Stimulated activated CD4-positive, alpha-beta T cell treated with anti-CD3 and anti-CD28 coated beads, TNF-alpha, amount 100 ng/mL, for 48 hours (primary cell): ENCODE measurements around the gene SPART.
"Not testable (repeated sequence)": the region's sequence is repeated elsewhere in the genome, so short reads cannot be mapped to it uniquely, and the experiment has no call there.

Source experiments
- DNase-seq, 3 donors: peaks; one replicate each; pipeline ENCODE4 v3.0.0-alpha.2; 2020; ENCODE audit warnings: low read depth in 3 of 3

The SPART gene

DNA sequence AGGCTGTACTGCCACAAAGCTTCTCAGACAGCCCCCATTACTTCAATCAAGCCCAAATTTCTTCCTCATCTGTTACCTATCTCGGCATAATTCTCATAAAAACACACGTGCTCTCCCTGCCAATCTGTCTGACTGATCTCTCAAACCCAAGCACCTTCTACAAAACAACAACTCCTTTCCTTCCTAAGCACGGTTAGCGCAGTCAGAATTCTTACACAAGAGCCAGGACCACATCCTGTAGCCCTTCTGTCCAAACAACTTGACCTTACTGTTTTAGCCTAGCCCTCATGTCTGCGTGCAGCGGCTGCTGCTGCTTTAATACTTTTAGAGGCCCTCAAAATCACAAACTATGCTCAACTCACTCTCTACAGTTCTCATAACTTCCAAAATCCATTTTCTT is 26.4 kb downstream of the SPART start:
- DNase-seq: not testable (repeated sequence)

DNA sequence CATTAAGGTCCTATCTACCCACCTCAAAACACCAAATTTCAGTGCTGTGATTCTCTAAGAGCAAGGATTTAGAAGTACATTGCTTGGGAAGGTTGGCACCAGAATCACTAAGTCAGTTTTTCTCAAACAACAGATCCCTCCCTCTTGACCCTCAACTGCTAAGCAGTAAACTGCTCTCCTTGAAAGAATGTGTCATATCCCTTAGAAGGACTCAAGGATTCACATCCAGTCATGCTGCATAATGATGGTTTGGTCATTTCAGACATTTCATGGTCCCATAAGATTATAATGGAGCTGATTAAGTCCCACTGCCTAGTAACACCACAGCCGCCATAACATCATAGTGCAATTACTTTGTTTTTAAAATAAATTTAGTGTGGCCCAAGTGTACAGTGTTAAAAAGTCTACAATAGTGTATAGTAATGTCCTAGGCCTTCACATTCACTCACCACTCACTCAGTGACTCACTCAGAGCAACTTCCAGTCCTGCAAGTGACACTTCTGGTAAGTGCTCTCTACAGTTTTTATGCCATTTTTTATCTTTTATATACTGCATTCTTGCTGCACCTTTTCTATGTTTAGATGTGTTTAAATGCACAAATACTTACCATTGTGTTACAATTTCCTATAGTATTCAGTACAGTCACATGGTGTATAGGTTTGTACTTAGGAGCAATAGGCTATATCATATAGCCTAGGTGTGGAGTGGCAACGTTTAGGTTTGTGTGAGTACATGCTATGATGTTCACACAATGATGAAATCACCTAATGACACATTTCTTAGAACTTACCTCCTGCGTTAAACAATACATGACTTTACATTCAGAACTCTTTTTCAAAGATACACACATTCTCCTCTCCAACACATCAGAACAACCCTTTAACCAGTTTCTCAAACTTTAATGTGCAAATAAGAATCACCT is 32.9 kb downstream of the SPART start:
- no peak for DNase-seq

DNA sequence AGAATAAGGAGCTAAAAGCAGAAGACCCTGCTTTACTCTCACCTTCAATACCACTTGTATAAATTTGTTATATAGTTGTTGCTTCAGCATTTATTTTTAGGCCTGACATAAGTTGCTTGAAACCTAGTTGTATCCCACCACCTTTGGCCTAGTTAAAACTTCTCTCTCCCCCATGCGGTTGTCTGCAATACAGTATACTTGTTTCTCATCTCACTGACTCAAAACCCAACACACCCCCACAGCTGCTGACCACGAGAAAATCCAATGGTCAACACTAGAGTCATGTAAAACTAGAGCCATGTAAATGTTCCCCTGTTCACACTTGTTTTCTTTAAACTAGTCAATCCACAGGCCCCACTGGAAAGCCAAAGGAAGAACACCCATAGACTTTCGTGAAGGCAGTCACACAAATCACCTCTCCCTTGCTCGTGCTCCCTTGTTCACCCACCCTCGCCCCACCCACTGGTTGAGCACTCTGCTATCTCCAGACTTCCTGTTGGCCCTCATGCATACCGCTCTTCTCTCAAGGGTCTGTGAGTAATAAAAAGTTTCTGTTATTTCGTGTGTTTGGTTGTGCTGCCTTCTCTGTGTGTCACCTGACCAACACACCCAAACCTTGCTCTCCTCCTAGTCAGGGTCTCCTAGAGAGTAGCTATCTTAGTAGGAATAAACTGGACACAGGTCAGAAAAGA is 35.6 kb downstream of the SPART start:
- no peak for DNase-seq

GRCh38 chr13:36302289-36302688 is 43.9 kb downstream of the SPART start:
- no peak for DNase-seq

- DNase-seq: not testable (repeated sequence)
Observed at GRCh38 chr13:36299469-36299868, 46.7 kb downstream of the SPART start.

DNA sequence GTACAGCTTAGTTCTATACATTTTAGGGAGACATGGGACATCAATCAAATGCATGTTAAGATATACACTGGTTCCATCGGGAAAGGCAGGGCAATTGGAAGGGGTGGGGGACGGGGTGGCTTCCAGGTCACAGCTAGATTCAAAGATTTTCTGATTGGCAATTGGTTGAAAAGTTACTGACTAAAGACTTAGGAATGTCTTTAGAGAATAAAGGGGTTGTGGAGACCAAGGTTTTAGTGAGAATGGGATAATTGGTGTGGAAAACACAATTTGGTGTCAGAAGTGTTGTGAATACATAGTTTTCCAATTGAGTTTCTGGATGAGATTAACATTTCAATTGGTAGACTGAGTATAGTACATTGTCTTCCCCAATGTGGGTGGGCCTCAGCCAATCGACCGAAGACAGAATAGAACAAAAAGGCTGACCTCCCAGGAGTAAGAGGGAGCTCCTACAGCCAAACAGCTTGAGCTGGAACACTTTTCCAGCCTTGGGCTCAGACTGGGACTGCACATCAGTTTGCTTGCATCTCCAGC is 47.6 kb downstream of the SPART start:
- no peak for DNase-seq

DNA sequence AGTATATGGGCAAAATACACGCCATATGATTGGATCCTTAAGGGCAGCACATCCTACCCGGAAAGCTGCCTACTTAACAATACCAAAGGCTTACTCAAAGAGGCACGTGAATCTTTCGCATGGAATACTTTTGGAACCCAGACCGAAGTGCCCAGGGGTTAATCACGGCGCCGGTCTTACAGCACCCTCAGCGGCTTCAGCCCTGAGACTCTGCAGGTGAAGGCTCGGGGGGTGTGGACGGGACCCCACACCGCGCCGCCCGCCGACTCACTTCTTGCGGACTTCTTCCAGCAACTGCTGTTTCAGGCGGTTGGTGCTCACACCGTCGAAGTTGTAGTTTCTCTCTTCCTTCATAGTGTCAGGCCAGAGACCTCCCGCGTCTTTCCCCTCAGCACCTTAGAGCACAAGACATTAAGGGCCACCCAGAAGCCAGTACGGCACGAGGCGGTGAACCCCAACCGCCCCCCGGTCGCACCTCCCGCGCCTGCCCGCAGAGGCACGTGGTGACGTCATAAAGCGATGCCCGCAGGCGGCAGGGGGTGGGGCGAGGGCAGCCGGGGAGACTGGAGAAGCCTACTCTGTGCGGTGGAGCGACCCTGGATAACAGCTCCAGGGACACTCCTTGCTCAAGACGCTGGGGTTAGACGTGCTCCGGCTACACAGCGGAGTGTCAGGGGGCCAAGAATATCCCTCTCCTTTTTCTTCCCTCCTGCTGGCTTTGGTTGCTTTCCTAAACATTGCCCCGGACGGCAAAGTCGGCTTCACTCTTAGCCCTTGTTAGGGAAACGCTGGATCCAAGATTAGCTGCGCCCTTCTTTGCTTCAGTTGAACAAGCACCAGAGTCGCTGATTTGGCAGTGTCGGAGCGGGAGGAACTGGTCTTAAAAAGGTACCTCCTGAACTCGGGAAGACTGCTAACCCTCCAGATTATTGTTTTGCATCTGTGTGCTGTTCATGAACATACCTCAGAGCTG is 48.5 kb downstream of the SPART start, which contains the start of gene CCDC169:
TSS of gene CCDC169 (minus strand) at position 449 of the 973 bp plus-strand sequence. CDS start at position 354, 95 bp downstream.
- peak; percentile 30 to 50 (median 37) for DNase-seq

DNA sequence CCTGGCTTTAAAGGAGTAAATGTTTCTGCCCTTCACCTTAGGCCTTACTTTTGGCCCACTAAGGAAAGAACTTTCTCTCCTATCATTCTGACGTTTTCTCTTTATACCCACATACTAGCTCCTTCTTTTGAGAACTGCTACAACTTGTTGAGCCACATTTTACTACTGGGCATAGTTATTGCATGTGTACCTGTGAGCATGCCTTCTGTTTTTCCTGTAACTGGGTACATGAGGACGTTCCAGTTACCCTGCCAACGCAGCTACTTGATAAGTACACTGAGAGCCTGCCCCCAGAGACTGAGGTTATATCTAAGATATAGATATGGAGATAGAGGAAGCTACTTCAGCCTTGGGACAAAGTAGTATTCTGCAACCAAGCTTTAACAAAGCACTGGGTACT is 52.1 kb downstream of the SPART start:
- DNase-seq: no peak

- DNase-seq: no peak
Observed at GRCh38 chr13:36293497-36293896, 52.7 kb downstream of the SPART start.

GRCh38 chr13:36288794-36289391 is 57.3 kb downstream of the SPART start:
- no peak for DNase-seq

DNA sequence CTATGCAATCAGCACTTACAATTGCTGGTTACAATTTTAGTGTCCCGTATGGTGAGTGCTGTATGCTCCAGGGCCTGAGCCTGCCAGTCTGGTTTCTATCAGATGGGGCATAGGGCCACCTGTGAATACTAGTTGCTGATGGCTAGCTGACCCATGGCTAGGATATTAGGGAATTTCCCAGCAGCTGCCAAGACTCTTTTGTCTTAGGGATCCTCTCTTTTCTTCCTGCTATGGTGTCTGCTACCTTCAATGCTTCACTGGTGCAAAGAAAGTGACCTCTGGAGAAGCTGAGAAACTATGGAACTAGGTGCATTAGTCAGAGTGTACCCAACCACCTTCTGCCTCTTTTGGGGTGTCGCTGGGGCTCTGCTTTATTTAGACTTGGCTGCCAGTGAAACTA is 60.2 kb downstream of the SPART start:
- DNase-seq: no peak

DNA sequence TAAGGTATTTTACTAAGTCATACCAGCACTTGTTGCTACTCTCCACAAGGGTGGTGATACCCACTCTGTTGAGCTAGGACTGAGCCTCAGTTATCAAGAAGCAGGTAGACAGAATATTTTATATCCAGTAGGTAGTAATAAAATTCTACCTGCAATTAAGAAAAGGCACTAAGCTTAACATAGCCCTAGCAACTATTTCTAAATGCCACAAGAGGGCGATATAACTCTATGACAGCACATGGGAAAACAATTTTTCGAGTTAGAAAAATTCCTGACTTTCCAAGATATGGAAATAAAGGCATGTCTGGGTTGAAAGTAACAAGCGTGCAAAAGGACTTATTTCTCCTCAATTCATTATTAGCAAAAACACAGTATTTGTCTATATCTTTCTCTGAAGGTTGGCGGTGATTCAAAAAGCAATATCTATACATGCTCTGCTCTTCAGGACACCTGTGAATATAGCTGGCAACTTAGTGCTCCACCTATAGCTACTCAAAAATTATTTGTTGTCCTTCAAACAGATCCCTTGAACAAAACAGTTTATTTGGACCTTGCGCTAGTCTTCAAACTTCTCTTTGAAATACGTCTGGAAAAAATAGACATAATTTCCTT is 63.3 kb downstream of the SPART start:
- DNase-seq: no peak

DNA sequence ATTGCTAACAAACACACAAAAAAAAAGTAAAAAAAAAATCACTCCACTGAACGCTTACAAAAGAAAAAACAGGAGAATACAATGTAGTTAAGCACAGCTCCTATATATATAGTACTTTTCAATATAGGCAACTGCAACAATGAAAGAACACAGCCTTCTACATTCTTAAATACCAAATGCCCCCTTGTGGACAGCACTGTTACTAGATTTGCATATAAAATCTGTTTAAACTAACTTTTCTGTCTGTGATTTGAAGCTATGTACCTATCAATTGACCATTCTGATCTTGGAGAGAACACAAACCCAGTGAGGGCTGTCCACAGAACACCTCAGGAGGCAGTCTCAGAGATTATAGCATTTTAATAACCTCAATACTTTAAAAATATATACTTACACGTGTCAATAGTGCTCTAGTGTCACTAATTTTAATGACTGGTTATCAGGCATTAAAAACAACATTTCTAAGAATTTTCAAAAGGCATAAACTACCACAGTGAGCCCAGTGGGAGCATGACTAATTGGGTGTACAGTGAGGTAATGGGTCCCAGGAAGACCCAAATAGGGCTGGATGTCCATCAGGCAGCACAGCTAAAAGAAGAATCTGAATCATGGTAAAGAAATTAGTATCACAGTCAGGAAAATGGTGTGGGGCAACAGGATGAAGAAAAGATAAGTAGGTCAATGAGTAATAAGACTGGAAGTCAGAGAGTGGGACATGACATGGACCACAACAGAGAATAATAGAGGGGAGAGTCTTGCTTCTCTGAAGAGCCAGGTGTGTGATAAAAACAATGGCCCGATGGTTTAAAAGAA is 70.8 kb downstream of the SPART start:
- no peak for DNase-seq

- DNase-seq: no peak
Observed at GRCh38 chr13:36273431-36273830, 72.8 kb downstream of the SPART start.

DNA sequence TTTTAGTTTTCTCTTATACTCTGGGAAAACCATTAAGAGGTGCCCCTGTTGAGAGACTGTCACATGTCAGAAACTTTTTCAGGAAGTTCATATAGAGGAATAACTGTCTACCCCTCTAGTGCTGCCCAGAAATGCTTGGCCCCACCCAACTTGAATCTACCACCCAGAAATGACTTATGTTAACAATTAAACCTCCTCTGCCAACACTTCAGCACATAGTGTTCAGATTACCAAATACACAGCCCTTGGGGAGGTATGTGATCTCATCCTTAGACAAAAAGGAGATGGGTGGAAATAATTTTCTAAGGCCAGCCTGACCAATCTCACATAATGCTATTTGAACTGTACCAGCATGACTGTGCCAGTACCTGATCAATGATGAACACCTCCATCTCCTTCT is 84.2 kb downstream of the SPART start:
- DNase-seq: no peak

- no peak for DNase-seq
Observed at GRCh38 chr13:36261011-36261410, 85.2 kb downstream of the SPART start.

DNA sequence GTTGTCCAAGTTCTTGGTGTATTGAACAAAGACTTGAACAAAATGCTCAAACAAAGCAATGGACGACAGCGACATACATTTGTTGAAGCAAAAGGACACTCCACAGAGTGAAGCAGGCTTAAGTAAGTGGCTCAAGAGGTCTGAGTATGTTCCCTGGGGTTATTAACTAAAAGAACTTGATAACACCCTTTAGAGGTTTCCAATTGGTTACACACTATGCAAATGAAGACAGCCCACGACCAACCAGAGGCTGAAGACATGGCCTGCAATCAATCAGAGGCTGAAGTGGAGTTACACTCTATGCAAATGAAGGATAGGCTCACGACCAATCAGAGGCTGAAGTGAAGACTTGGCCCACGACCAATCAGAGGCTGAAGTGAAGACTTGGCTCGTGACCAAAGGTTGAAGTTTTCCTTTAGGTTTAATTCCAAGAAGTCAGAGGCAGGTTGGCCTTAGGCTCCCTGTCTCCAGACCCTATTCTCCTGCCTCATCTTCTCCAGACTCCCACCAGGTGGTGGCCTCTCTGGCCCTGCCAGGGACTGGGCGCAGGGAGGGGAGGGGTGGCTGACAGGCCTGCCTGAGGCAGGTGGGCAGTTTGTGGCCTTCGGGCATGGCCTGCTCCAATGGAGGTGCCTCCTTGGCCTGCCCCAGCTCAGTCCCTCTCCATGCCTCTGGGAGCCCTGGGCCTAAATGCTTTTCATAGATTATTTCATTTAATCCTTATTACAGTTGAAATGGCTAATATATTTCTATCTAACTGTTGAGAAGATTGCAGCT is 86.6 kb downstream of the SPART start:
- DNase-seq: no peak

- no peak for DNase-seq
Observed at GRCh38 chr13:36258831-36259230, 87.4 kb downstream of the SPART start.
